BLaER1 (cell line): ENCODE results near the gene LMAN1L.

Source experiments
- H3K27ac ChIP-seq: shearing (Covaris generic); formaldehyde crosslinking; 2 replicates; pipeline ENCODE4 v1.8.1; 2022
- H3K27me3 ChIP-seq: shearing (Covaris generic); formaldehyde crosslinking; 2 replicates; pipeline ENCODE4 v1.8.1; 2022
- H3K36me3 ChIP-seq: shearing (Covaris generic); formaldehyde crosslinking; 2 replicates; pipeline ENCODE4 v1.8.1; 2022
- H3K4me1 ChIP-seq: shearing (Covaris generic); formaldehyde crosslinking; 2 replicates; pipeline ENCODE4 v1.8.1; 2022
- H3K4me2 ChIP-seq: shearing (Covaris generic); formaldehyde crosslinking; 2 replicates; pipeline ENCODE4 v1.8.1; 2022
- H3K4me3 ChIP-seq: shearing (Covaris generic); formaldehyde crosslinking; 2 replicates; pipeline ENCODE4 v1.8.1; 2022
- H3K9ac ChIP-seq: shearing (Covaris generic); formaldehyde crosslinking; 2 replicates; pipeline ENCODE4 v1.8.1; 2022
- H3K9me3 ChIP-seq: shearing (Covaris generic); formaldehyde crosslinking; 2 replicates; pipeline ENCODE4 v1.8.1; 2022
- H4K20me1 ChIP-seq: shearing (Covaris generic); formaldehyde crosslinking; 2 replicates; pipeline ENCODE4 v1.8.1; 2022
- Cebpa-rat ChIP-seq: shearing (Covaris generic); IDR thresholded peaks from 2 replicates; pipeline ENCODE4 v1.8.1; 2022

LMAN1L gene

GRCh38 chr15:74815121-74815934 lies 2.7 kb downstream of the LMAN1L start:
- Histone ChIP-seq H3K9me3 (no peaks in the 10 kb centered on the region), H4K20me1 (no peaks in the 10 kb centered on the region), H3K4me3 (no peak overlapping the region), H3K36me3 (no peaks in the 10 kb centered on the region), H3K27me3 (no peaks in the 10 kb centered on the region), H3K9ac (no peak overlapping the region), H3K4me1 (peaks cover 18% of the 10 kb centered on the region), H3K4me2 (no peak overlapping the region), H3K27ac (no peak overlapping the region)
- TF ChIP-seq Cebpa-rat, result no peak

GRCh38 chr15:74815961-74816360 lies 3.3 kb downstream of the LMAN1L start:
- H3K4me3 ChIP-seq, result no peak overlapping the region
- no peak overlapping the region for H3K4me2 ChIP-seq
- TF ChIP-seq Cebpa-rat, result no peak
- no peak overlapping the region for H3K9ac ChIP-seq
- peaks cover 24% of the 10 kb centered on the region for H3K4me1 ChIP-seq
- H3K27ac ChIP-seq, result no peak overlapping the region
- no peaks in the 10 kb centered on the region for H3K27me3 ChIP-seq
- no peaks in the 10 kb centered on the region for H4K20me1 ChIP-seq
- no peaks in the 10 kb centered on the region for H3K36me3 ChIP-seq
- no peaks in the 10 kb centered on the region for H3K9me3 ChIP-seq

GRCh38 chr15:74816624-74817369 lies 4.2 kb downstream of the LMAN1L start:
- Histone ChIP-seq H3K4me1 (peaks cover 33% of the 10 kb centered on the region), H3K4me2 (no peak overlapping the region), H3K27me3 (no peaks in the 10 kb centered on the region), H4K20me1 (no peaks in the 10 kb centered on the region), H3K27ac (no peak overlapping the region), H3K4me3 (no peak overlapping the region), H3K36me3 (no peaks in the 10 kb centered on the region), H3K9me3 (no peaks in the 10 kb centered on the region), H3K9ac (no peak overlapping the region)
- TF ChIP-seq Cebpa-rat, result no peak

GRCh38 chr15:74817370-74817737 lies 4.7 kb downstream of the LMAN1L start:
- no peak overlapping the region for H3K4me2 ChIP-seq
- no peaks in the 10 kb centered on the region for H4K20me1 ChIP-seq
- no peak overlapping the region for H3K4me3 ChIP-seq
- no peak overlapping the region for H3K27ac ChIP-seq
- H3K27me3 ChIP-seq, result no peaks in the 10 kb centered on the region
- H3K36me3 ChIP-seq, result no peaks in the 10 kb centered on the region
- no peaks in the 10 kb centered on the region for H3K9me3 ChIP-seq
- H3K4me1 ChIP-seq, result peaks cover 37% of the 10 kb centered on the region
- no peak for TF ChIP-seq Cebpa-rat
- no peak overlapping the region for H3K9ac ChIP-seq

GRCh38 chr15:74820056-74820455 lies 7.4 kb downstream of the LMAN1L start:
- H3K9me3 ChIP-seq, result no peaks in the 10 kb centered on the region
- no peaks in the 10 kb centered on the region for H3K27me3 ChIP-seq
- H3K4me2 ChIP-seq, result peak overlapping the region; percentile 66
- H4K20me1 ChIP-seq, result no peaks in the 10 kb centered on the region; the same call in 1 of the 2 replicates
- peaks cover 37% of the 10 kb centered on the region for H3K4me1 ChIP-seq
- no peaks in the 10 kb centered on the region for H3K36me3 ChIP-seq
- no peak overlapping the region for H3K9ac ChIP-seq
- no peak for TF ChIP-seq Cebpa-rat
- H3K27ac ChIP-seq, result no peak overlapping the region
- no peak overlapping the region for H3K4me3 ChIP-seq

GRCh38 chr15:74821091-74821789 lies 8.6 kb downstream of the LMAN1L start:
- no peak overlapping the region for H3K9ac ChIP-seq
- peak overlapping the region; percentile 66 for H3K4me2 ChIP-seq
- peak; percentile 49; the same call in 1 of the 2 replicates for TF ChIP-seq Cebpa-rat

GRCh38 chr15:74821790-74822158 lies 9.1 kb downstream of the LMAN1L start:
- H3K9me3 ChIP-seq, result no peaks in the 10 kb centered on the region
- peak overlapping the region; percentile 66 for H3K4me2 ChIP-seq
- no peaks in the 10 kb centered on the region for H3K36me3 ChIP-seq
- 0 out of 2 replicates have a peak, but pooled peaks have one; percentile 1 for TF ChIP-seq Cebpa-rat
- peaks cover 37% of the 10 kb centered on the region for H3K4me1 ChIP-seq
- no peak overlapping the region for H3K4me3 ChIP-seq
- H3K27ac ChIP-seq, result peak overlapping the region; percentile 41; the same call in 1 of the 2 replicates
- H4K20me1 ChIP-seq, result peaks cover 1% of the 10 kb centered on the region; the same call in 1 of the 2 replicates
- H3K9ac ChIP-seq, result no peak overlapping the region
- H3K27me3 ChIP-seq, result 0 out of 2 replicates have a peak, but pooled peaks cover 1% of the 10 kb centered on the region

More at GRCh38 chr15:74821091-74821789, 8.6 kb downstream of the LMAN1L start:
- no peaks in the 10 kb centered on the region for H3K36me3 ChIP-seq
- H3K27ac ChIP-seq, result peak overlapping the region; percentile 48
- no peaks in the 10 kb centered on the region for H3K27me3 ChIP-seq
- H3K9me3 ChIP-seq, result no peaks in the 10 kb centered on the region
- H3K4me3 ChIP-seq, result no peak overlapping the region
- no peaks in the 10 kb centered on the region; the same call in 1 of the 2 replicates for H4K20me1 ChIP-seq
- peaks cover 37% of the 10 kb centered on the region for H3K4me1 ChIP-seq

GRCh38 chr15:74822233-74822632 lies 9.6 kb downstream of the LMAN1L start:
- TF ChIP-seq Cebpa-rat, result no peak

GRCh38 chr15:74823324-74823723 lies 10.7 kb downstream of the LMAN1L start:
- Histone ChIP-seq H3K9me3 (no peaks in the 10 kb centered on the region), H3K4me1 (peaks cover 35% of the 10 kb centered on the region), H4K20me1 (peaks cover 7% of the 10 kb centered on the region; the same call in 1 of the 2 replicates), H3K9ac (no peak overlapping the region), H3K4me2 (no peak overlapping the region), H3K27me3 (0 out of 2 replicates have a peak, but pooled peaks cover 6% of the 10 kb centered on the region), H3K27ac (no peak overlapping the region), H3K36me3 (no peaks in the 10 kb centered on the region), H3K4me3 (no peak overlapping the region)
- no peak for TF ChIP-seq Cebpa-rat

More at GRCh38 chr15:74822233-74822632, 9.6 kb downstream of the LMAN1L start:
- Histone ChIP-seq H3K9ac (no peak overlapping the region), H3K27ac (no peak overlapping the region), H3K4me3 (no peak overlapping the region), H3K4me2 (no peak overlapping the region), H3K36me3 (no peaks in the 10 kb centered on the region), H4K20me1 (peaks cover 6% of the 10 kb centered on the region; the same call in 1 of the 2 replicates), H3K27me3 (0 out of 2 replicates have a peak, but pooled peaks cover 6% of the 10 kb centered on the region), H3K4me1 (peaks cover 37% of the 10 kb centered on the region), H3K9me3 (no peaks in the 10 kb centered on the region)
